22Rv1 (cell line): ENCODE data around the gene TET2.

Source experiments
- H3K27ac ChIP-seq: fragments of 450-650 bp; 2 replicates; pipeline ENCODE4 v1.5.1; 2017
- CTCF ChIP-seq: fragments of 450-650 bp; IDR thresholded peaks from 2 replicates; pipeline ENCODE4 v1.5.1; 2017; ENCODE audit warnings: mild to moderate bottlenecking
- ZFX ChIP-seq: fragments of 450-650 bp; IDR thresholded peaks from 2 replicates; pipeline ENCODE4 v1.6.1; 2017; ENCODE audit warnings: antibody characterized with exemption, borderline replicate concordance

TET2 gene

GRCh38 chr4:105232374-105232773 lies 85.7 kb downstream of the TET2 start:
- no peak overlapping the region for H3K27ac ChIP-seq

GRCh38 chr4:105234582-105234981 lies 87.9 kb downstream of the TET2 start:
- TF ChIP-seq ZFX = no peak
- TF ChIP-seq CTCF = no peak

More at GRCh38 chr4:105232374-105232773, 85.7 kb downstream of the TET2 start:
- no peak for TF ChIP-seq CTCF
- TF ChIP-seq ZFX = no peak

DNA sequence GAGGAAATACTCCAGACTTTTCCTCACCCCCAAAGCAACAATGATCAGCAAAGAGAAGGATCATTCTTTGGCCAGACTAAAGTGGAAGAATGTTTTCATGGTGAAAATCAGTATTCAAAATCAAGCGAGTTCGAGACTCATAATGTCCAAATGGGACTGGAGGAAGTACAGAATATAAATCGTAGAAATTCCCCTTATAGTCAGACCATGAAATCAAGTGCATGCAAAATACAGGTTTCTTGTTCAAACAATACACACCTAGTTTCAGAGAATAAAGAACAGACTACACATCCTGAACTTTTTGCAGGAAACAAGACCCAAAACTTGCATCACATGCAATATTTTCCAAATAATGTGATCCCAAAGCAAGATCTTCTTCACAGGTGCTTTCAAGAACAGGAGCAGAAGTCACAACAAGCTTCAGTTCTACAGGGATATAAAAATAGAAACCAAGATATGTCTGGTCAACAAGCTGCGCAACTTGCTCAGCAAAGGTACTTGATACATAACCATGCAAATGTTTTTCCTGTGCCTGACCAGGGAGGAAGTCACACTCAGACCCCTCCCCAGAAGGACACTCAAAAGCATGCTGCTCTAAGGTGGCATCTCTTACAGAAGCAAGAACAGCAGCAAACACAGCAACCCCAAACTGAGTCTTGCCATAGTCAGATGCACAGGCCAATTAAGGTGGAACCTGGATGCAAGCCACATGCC lies 89.7 kb downstream of the TET2 start:
- TF ChIP-seq CTCF (no peak), ZFX (no peak)
- H3K27ac ChIP-seq = no peak overlapping the region

More at GRCh38 chr4:105234582-105234981, 87.9 kb downstream of the TET2 start:
- no peak overlapping the region for H3K27ac ChIP-seq

DNA sequence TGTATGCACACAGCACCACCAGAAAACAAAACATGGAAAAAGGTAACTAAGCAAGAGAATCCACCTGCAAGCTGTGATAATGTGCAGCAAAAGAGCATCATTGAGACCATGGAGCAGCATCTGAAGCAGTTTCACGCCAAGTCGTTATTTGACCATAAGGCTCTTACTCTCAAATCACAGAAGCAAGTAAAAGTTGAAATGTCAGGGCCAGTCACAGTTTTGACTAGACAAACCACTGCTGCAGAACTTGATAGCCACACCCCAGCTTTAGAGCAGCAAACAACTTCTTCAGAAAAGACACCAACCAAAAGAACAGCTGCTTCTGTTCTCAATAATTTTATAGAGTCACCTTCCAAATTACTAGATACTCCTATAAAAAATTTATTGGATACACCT lies 90.2 kb downstream of the TET2 start:
- TF ChIP-seq ZFX = no peak
- TF ChIP-seq CTCF = no peak
- H3K27ac ChIP-seq = no peak overlapping the region

DNA sequence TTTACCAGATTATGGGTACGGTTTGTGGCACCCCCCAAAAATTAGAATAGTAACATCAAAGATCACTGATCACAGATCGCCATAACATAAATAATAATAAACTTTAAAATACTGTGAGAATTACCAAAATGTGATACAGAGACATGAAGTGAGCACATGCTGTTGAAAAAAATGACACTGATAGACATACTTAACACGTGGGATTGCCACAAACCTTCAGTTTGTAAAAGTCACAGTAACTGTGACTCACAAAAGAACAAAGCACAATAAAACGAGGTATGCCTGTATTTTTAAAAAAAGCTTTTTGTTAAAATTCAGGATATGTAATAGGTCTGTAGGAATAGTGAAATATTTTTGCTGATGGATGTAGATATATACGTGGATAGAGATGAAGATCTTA lies 93.4 kb downstream of the TET2 start:
- H3K27ac ChIP-seq = no peak overlapping the region
- no peak for TF ChIP-seq CTCF
- no peak for TF ChIP-seq ZFX

DNA sequence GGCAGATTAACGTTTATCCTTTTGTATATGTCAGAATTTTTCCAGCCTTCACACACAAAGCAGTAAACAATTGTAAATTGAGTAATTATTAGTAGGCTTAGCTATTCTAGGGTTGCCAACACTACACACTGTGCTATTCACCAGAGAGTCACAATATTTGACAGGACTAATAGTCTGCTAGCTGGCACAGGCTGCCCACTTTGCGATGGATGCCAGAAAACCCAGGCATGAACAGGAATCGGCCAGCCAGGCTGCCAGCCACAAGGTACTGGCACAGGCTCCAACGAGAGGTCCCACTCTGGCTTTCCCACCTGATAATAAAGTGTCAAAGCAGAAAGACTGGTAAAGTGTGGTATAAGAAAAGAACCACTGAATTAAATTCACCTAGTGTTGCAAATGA lies 94.8 kb downstream of the TET2 start:
- TF ChIP-seq CTCF (no peak), ZFX (no peak)

GRCh38 chr4:105243446-105243845 lies 96.8 kb downstream of the TET2 start:
- H3K27ac ChIP-seq = no peak overlapping the region
- no peak for TF ChIP-seq CTCF
- no peak for TF ChIP-seq ZFX

More for the DNA sequence above, 94.8 kb downstream of the TET2 start:
- H3K27ac ChIP-seq = no peak overlapping the region
